Cardiac fibroblast (primary cell): ENCODE results near the gene BAZ2B.

Experiments used
- DNase-seq, 2 donors: peaks; one replicate each; pipeline versions ENCODE4 v3.0.0 to v3.0.0-alpha.2; 2010; ENCODE audit warnings: low read depth in 2 of 2
- H3K4me3 ChIP-seq, 2 donors: replicated peaks in 1 of 2; 1 replicate in 1 of 2; 2 replicates in 1 of 2; pipeline ENCODE4 v1.5.1; 2011; ENCODE audit warnings: low read depth in 2 of 2, low read length in 2 of 2, mild to moderate bottlenecking in 2 of 2, moderate library complexity in 1 of 2
- TF ChIP-seq, protein P1 (sequence below): IDR thresholded peaks from one replicate; pipeline ENCODE4 v1.5.1; 2011; ENCODE audit warnings: low read depth, mild to moderate bottlenecking, low read length, inconsistent platforms

Gene BAZ2B

DNA sequence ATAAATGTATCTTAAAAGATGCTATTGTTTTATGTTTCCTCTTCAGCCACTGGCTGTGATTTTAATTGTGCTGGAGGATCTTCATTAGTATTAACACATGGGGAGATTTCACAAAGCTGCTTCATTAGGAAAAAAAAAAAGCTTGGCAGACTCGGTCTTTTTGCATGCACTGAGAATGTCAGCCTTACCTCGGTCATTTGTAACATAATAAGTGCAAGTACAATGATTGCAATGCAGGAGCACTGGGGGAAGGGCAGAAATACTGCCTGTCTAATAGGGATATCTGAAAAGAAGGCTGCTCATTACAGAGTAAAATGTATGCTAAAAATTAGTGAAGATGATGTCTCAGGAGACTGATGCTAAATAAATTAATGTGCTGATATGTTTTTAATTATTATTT lies 1.3 kb upstream of the BAZ2B start:
- no peak overlapping the region for H3K4me3 ChIP-seq
- TF ChIP-seq, protein P1, sequence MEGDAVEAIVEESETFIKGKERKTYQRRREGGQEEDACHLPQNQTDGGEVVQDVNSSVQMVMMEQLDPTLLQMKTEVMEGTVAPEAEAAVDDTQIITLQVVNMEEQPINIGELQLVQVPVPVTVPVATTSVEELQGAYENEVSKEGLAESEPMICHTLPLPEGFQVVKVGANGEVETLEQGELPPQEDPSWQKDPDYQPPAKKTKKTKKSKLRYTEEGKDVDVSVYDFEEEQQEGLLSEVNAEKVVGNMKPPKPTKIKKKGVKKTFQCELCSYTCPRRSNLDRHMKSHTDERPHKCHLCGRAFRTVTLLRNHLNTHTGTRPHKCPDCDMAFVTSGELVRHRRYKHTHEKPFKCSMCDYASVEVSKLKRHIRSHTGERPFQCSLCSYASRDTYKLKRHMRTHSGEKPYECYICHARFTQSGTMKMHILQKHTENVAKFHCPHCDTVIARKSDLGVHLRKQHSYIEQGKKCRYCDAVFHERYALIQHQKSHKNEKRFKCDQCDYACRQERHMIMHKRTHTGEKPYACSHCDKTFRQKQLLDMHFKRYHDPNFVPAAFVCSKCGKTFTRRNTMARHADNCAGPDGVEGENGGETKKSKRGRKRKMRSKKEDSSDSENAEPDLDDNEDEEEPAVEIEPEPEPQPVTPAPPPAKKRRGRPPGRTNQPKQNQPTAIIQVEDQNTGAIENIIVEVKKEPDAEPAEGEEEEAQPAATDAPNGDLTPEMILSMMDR: no peak
- DNase-seq: peak; percentile 22 to 54

DNA sequence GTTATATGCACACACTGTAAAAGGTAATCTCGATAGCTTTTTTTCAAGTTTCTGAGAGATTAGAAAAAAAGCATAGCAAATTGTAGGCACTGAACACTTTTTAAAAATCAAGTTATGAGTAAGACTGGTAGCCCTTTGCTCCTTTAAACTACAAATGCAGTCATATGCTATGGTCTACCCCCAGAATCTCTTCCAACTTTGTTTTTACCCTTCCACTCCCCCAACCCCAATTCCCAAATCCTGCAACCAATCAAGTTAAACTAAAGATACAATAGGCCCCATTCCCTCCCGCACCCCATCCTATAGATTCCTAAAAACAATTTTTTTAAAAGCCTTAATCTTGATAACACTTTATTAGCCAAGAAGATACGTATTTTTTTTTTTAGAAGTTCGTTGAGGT lies 752 bp upstream of the BAZ2B start:
- TF ChIP-seq, protein P1: no peak
- DNase-seq: no peak
- peak overlapping the region; percentile 72 to 74 for H3K4me3 ChIP-seq

DNA sequence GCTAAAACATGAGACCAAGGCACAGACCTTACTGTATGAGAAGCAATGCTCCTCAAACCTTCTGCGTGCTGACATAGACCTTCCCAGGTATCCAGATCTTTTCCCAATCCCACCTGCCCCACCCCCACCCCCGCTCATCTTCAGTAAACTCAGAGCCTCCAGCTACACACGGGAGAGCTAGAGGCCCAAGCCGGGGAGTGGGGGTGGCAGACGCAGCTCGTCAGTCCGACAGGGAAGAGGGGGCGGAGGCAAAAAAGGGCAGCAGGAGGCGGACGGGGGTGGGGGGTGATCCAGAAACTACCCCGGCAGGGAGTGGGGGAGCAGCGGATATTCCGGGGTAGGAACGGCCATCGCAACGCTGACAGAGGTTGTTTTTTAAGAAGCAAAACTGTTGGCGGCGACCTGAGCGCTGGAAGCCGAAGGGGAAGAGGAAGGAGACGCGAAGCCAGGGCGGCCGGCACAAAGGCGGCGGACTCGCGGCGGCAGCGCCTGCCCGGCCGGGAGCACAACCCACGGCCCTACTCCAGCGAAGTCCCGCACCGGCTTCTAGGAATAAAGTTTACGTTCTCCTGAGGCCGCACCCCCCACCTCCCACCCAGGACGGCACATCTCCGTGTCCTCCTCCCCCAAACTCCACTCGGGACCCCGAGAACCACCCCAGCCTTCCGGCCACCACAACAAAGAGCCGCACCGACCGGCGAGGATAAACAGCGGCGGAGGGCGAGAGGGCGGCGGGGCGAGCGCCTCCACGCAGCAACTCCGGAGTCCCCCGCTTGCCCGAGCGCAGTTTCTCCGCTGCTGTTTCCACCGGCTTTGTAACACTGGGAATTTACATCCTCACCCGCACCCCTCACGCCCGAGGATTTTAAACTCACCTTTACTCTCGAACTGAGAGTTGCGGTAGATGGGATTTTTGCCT lies 722 bp downstream of the BAZ2B start:
- peak overlapping the region; percentile 72 to 74 for H3K4me3 ChIP-seq
- TF ChIP-seq, protein P1: no peak
- DNase-seq: peak; percentile 94 to 96

DNA sequence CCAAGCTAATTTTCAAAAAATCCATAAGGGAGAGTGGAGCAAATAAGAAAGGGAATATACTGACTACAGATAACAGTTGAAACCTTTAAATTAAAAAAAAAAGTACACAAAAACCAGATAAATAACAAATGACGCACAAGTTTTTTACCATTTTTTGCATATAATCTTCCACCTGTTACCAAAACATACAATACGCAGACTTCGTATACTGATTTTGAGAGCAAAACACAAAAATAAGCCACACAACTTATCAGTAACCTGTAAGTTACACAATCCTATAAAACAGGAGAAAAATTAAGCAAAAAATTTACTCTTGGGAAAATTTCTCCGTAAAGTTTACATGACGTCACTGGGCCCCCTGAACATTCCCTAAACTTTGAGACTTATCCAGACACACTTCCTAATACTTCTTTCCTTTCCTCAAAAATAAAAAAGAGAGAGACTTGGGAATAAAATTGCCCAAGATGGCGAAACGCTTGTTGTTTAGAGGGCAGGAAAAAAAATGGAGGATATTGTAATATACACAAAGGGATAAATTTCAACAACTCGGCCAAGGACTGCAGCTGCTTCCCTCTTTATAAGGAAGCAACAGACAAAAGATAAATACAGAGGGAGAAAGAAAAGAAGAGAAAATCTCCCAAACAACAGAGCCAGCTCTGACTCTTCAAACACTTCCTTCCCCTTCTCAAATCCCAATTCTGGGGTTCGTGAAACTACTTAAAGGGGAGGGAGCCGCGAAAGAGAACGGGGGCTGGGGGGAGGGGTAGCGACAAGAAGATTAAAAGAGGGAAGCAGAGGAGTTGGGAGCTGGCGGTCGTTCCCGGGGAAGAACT lies 1.6 kb downstream of the BAZ2B start:
- peak; percentile 82 to 84 for DNase-seq
- H3K4me3 ChIP-seq: peak overlapping the region; percentile 72 to 74
- TF ChIP-seq, protein P1: no peak

DNA sequence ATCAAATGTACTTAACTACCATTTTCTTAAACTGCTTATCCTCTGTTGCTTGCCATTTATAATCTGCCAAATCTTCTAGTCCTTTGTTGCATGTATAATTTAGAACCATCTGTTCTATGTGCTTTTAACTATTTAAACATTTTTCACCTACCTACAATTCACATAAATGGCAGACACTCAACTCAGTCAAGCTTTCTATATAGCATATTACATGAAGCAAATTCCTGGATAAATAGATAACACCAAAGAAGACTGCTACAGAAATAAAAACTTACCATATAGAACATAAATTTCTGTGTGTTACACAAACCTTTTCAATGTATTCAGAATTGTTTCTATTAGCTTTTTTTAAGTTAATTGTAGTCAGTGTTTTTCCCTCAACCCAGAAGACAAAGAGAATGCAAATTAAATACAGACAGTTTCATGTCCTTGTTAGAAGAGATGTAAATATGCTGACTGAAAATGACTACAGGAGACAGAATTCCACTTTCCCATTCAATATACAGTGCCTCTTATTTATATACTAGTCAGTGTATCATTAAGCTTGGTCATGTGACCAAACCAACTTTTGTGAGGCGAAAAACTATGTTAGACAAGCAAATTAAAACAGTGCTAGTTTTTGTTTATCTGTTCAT lies 2.6 kb downstream of the BAZ2B start:
- DNase-seq: peak; percentile 49 to 50
- H3K4me3 ChIP-seq: peak overlapping the region; percentile 72 to 74
- TF ChIP-seq, protein P1: no peak

DNA sequence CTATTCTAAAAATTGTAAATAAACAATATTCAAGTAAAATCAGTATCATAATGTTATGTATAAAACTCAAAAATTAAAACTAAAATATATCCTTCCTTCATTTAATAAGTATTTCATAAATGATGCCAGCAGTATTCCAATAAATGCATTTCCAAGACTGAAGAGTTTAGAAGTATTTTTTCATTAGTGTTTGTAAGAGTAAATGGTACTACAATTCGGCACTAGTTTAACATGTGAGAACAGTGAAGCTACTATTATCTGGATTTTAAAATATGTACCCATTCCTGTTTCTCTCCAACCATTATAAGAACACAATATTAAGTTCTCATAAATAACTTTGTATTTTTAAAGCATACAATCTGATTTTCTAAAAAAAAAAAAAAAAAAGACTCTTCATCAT lies 3.3 kb downstream of the BAZ2B start:
- no peak overlapping the region for H3K4me3 ChIP-seq
- TF ChIP-seq, protein P1: no peak
- DNase-seq: peak in 1 of 2 donors; percentile 9
